ENCODE data around the gene FAM209B. TPM values are rescaled to one million over a fixed set of nuclear protein-coding genes. Genes with fewer than 3 reads are reported as not detected.

Gene FAM209B
- total RNA-seq, 1 experiment from 2014 or later: not detected

- Mint-ChIP-seq H3K9me3 (ENCODE audit: unreplicated experiment) (peaks cover 5% of the 10 kb centered on the region), H3K27me3 (ENCODE audit: insufficient read depth, unreplicated experiment) (no peaks in the 10 kb centered on the region), H3K4me1 (ENCODE audit: insufficient read depth, unreplicated experiment) (no peaks in the 10 kb centered on the region), H3K4me3 (ENCODE audit: unreplicated experiment) (no peak overlapping the region), H3K36me3 (ENCODE audit: insufficient read depth, unreplicated experiment) (peaks cover 74% of the 10 kb centered on the region), H3K27ac (ENCODE audit: low read depth, unreplicated experiment) (no peak overlapping the region)
- BruUV-seq (replicated peaks): no TSS peak
- no peak for DNase-seq (ENCODE audit: unreplicated experiment)
- POLR2A ChIA-PET: interaction anchor here (1.6 kb wide), 1 partner anchor 22 kb away, joined by 4 read pairs; no protein-coding TSS in a partner anchor
- intact Hi-C loops (cut with micrococcal nuclease): no loop called here
- CTCF ChIA-PET: no interaction called here
- TF ChIP-seq, protein P1, sequence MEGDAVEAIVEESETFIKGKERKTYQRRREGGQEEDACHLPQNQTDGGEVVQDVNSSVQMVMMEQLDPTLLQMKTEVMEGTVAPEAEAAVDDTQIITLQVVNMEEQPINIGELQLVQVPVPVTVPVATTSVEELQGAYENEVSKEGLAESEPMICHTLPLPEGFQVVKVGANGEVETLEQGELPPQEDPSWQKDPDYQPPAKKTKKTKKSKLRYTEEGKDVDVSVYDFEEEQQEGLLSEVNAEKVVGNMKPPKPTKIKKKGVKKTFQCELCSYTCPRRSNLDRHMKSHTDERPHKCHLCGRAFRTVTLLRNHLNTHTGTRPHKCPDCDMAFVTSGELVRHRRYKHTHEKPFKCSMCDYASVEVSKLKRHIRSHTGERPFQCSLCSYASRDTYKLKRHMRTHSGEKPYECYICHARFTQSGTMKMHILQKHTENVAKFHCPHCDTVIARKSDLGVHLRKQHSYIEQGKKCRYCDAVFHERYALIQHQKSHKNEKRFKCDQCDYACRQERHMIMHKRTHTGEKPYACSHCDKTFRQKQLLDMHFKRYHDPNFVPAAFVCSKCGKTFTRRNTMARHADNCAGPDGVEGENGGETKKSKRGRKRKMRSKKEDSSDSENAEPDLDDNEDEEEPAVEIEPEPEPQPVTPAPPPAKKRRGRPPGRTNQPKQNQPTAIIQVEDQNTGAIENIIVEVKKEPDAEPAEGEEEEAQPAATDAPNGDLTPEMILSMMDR (IDR thresholded peaks at IDR 0.05; ENCODE audit: unreplicated experiment): no peak
Observed at GRCh38 chr20:56517641-56518040, 15.4 kb upstream of the FAM209B start.

GRCh38 chr20:56518126-56518525 lies 14.9 kb upstream of the FAM209B start:
- ChIA-PET POLR2A (interaction anchor here (1.6 kb wide), 1 partner anchor 22 kb away, joined by 4 read pairs; no protein-coding TSS in a partner anchor), CTCF (interaction anchor here (0.6 to 1.5 kb wide), 3 partner anchors 8 to 525 kb away, joined by 3 read pairs; no protein-coding TSS in a partner anchor)
- DNase-seq (ENCODE audit: unreplicated experiment): no peak
- no peak overlapping the region for H3K27ac Mint-ChIP-seq (ENCODE audit: low read depth, unreplicated experiment)
- H3K4me1 Mint-ChIP-seq (ENCODE audit: insufficient read depth, unreplicated experiment): no peaks in the 10 kb centered on the region
- no peaks in the 10 kb centered on the region for H3K27me3 Mint-ChIP-seq (ENCODE audit: insufficient read depth, unreplicated experiment)
- peaks cover 7% of the 10 kb centered on the region for H3K9me3 Mint-ChIP-seq (ENCODE audit: unreplicated experiment)
- intact Hi-C loops (cut with micrococcal nuclease): no loop called here
- BruUV-seq (replicated peaks): no TSS peak
- peaks cover 72% of the 10 kb centered on the region for H3K36me3 Mint-ChIP-seq (ENCODE audit: insufficient read depth, unreplicated experiment)
- TF ChIP-seq, protein P1 (IDR thresholded peaks at IDR 0.05; ENCODE audit: unreplicated experiment): no peak
- H3K4me3 Mint-ChIP-seq (ENCODE audit: unreplicated experiment): no peak overlapping the region

GRCh38 chr20:56518721-56519398 lies 14.2 kb upstream of the FAM209B start:
- Mint-ChIP-seq H3K4me1 (ENCODE audit: insufficient read depth, unreplicated experiment) (no peaks in the 10 kb centered on the region), H3K36me3 (ENCODE audit: insufficient read depth, unreplicated experiment) (peaks cover 68% of the 10 kb centered on the region), H3K9me3 (ENCODE audit: unreplicated experiment) (peaks cover 12% of the 10 kb centered on the region), H3K27ac (ENCODE audit: low read depth, unreplicated experiment) (no peak overlapping the region), H3K27me3 (ENCODE audit: insufficient read depth, unreplicated experiment) (no peaks in the 10 kb centered on the region), H3K4me3 (ENCODE audit: unreplicated experiment) (no peak overlapping the region)
- no peak for DNase-seq (ENCODE audit: unreplicated experiment)
- POLR2A ChIA-PET: interaction anchor here (1.6 kb wide), 1 partner anchor 23 kb away, joined by 4 read pairs; no protein-coding TSS in a partner anchor
- CTCF ChIA-PET: interaction anchor here (0.6 to 1.5 kb wide), 4 partner anchors 9 to 525 kb away, joined by 3 read pairs; no protein-coding TSS in a partner anchor
- TF ChIP-seq, protein P1 (IDR thresholded peaks at IDR 0.05; ENCODE audit: unreplicated experiment): no peak
- no TSS peak for BruUV-seq (replicated peaks)
- intact Hi-C loops (cut with micrococcal nuclease): no loop called here

DNA sequence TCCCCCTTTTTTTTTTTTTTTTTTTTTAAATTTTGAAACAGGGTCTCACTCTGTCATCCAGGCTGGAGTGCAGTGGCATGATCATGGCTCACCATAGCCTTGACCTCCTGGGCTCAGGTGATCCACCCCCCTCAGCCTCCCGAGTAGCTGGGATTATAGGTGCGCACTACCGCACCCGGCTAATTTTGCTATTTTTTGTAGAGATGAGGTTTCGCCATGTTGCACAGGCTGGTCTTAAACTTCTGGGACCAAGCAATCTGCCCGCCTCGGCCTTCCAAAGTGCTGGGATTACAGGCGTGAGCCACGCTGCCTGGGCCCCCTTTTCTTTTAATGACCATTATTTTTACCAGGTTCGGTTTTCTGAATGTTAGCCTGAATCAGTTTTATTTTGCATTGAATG lies 13.5 kb upstream of the FAM209B start:
- TF ChIP-seq, protein P1 (IDR thresholded peaks at IDR 0.05; ENCODE audit: unreplicated experiment): no peak

More for the DNA sequence above, 13.5 kb upstream of the FAM209B start:
- Mint-ChIP-seq H3K27ac (ENCODE audit: low read depth, unreplicated experiment) (no peak overlapping the region), H3K4me3 (ENCODE audit: unreplicated experiment) (no peak overlapping the region), H3K4me1 (ENCODE audit: insufficient read depth, unreplicated experiment) (no peaks in the 10 kb centered on the region), H3K27me3 (ENCODE audit: insufficient read depth, unreplicated experiment) (peaks cover 4% of the 10 kb centered on the region), H3K36me3 (ENCODE audit: insufficient read depth, unreplicated experiment) (peaks cover 63% of the 10 kb centered on the region), H3K9me3 (ENCODE audit: unreplicated experiment) (peaks cover 12% of the 10 kb centered on the region)
- no TSS peak for BruUV-seq (replicated peaks)
- POLR2A ChIA-PET: interaction anchor here (0.6 kb wide), 1 partner anchor 350 kb away, joined by 3 read pairs; no protein-coding TSS in a partner anchor
- CTCF ChIA-PET: interaction anchor here (0.7 to 1.5 kb wide), 2 partner anchors 11 to 478 kb away, joined by 3 read pairs; no protein-coding TSS in a partner anchor
- intact Hi-C loops (cut with micrococcal nuclease): no loop called here
- DNase-seq (ENCODE audit: unreplicated experiment): no peak

Measured in MCF 10A (cell line).